Fibroblast of mammary gland (primary cell): ENCODE measurements around the gene RHOF.

Experiments
- DNase-seq: peaks from one replicate; pipeline ENCODE4 v3.0.0-alpha.2; 2010; ENCODE audit warnings: low read depth
- H3K4me3 ChIP-seq: 2 replicates; pipeline ENCODE4 v1.5.1; 2011; ENCODE audit warnings: low read depth, mild to moderate bottlenecking, low read length, moderate library complexity; ENCODE audit not compliant: control insufficient read depth
- TF ChIP-seq, protein P1 (sequence below): conservative IDR thresholded peaks from 2 replicates; pipeline ENCODE4 v1.5.1; 2011; ENCODE audit warnings: low read depth, low read length, inconsistent platforms; ENCODE audit not compliant: control insufficient read depth, insufficient read depth

Gene RHOF

DNA sequence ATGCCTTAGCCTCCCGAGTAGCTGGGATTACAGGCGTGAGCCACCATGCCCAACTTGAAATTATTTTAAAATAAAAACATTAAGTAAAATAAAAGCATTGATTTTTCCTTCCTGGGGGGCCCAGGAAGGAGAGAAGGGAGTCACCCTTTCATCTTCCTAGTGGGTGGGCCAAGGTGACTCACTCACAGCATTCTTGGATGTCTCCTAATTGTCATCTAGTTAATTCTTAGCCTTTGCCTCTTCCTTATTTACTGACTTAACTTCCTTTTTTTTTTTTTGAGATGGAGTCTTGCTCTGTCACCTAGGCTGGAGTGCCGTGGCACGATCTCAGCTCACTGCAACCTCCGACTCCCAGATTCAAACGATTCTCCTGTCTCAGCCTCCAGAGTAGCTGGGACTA lies 51.7 kb downstream of the RHOF start:
- no peak overlapping the region for H3K4me3 ChIP-seq
- DNase-seq: no peak
- TF ChIP-seq, protein P1, sequence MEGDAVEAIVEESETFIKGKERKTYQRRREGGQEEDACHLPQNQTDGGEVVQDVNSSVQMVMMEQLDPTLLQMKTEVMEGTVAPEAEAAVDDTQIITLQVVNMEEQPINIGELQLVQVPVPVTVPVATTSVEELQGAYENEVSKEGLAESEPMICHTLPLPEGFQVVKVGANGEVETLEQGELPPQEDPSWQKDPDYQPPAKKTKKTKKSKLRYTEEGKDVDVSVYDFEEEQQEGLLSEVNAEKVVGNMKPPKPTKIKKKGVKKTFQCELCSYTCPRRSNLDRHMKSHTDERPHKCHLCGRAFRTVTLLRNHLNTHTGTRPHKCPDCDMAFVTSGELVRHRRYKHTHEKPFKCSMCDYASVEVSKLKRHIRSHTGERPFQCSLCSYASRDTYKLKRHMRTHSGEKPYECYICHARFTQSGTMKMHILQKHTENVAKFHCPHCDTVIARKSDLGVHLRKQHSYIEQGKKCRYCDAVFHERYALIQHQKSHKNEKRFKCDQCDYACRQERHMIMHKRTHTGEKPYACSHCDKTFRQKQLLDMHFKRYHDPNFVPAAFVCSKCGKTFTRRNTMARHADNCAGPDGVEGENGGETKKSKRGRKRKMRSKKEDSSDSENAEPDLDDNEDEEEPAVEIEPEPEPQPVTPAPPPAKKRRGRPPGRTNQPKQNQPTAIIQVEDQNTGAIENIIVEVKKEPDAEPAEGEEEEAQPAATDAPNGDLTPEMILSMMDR: no peak

DNA sequence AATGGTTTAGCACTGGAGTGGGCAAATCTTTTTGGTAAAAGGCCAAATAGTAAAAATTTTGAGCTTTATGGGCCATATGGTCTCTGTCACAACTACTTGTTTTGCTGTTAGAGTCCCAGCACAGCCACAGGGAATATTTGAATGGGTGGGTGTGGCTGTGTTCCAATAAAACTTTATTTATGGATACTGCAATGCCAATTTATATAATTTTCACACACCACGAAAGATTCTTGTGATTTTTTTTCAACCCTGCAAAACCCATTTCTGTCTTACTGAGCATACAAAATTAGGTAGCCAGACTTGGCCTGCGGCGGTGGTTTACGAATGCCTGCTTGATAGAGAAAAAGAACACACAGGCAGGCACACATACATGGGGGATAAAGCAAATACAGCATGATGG lies 52.6 kb downstream of the RHOF start:
- TF ChIP-seq, protein P1: no peak
- H3K4me3 ChIP-seq: no peak overlapping the region
- no peak for DNase-seq

DNA sequence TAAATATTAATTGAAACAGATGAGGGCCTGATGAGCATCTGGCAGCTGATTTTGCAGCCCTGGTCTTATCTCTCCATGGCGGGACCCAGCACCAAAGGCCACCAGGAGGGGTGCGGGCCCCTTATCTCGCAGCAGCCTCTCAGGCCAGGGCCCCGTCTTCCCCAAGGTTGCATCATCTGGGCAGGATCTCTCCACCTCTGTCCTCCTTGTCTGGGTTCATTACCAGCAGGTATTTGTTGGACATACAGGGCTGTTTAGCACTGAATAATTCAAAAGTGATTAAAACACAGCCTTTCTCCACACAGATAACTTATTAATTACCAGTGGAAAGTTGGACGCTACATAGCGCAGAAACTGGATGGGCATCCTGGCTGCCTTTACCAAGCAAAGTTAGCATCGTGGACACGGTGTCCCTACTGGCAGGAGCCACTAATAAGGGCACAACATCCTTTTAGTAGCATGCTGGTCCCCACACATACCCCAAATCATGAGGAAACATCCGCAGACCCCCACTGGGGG lies 55.1 kb downstream of the RHOF start:
- TF ChIP-seq, protein P1: no peak
- H3K4me3 ChIP-seq: no peak overlapping the region
- DNase-seq: no peak

DNA sequence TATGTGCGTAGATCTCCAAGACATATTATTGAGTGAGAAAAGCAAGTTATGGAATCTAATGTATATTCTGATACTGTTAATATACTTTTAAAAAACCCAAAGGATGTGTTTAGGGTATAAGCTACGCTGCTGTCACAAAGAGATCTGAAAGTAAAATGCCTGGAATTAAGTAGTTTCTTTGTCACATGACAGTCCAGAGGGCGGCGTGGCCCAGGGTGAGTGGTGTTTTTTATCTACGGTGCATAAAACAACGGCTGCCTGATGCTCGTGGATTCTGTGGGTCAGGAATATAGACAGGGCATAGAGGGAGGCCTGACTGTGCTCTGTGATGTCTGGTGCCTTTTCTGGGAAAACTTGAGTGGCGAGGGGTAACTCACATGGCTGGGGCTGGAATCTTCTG lies 59.6 kb downstream of the RHOF start:
- TF ChIP-seq, protein P1: no peak
- H3K4me3 ChIP-seq: no peak overlapping the region
- no peak for DNase-seq

DNA sequence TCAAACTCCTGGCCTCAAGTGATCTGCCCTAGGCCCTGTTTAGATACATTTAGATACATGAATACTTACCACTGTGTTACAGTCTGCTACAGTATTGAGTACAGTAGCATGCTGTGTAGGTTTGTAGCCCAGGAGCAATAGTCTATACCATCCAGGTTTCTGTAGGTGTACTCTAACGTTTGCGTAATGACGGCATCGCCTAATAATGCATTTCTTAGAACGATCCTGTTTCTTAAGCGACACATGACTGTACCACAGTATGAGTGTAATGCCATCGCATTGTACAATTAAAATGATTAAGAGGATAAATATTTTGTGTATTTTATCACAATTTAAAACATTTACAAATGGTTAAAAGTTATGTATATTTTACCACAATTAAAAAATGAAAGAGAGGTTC lies 62.0 kb downstream of the RHOF start:
- DNase-seq: no peak
- TF ChIP-seq, protein P1: no peak
- no peak overlapping the region for H3K4me3 ChIP-seq

DNA sequence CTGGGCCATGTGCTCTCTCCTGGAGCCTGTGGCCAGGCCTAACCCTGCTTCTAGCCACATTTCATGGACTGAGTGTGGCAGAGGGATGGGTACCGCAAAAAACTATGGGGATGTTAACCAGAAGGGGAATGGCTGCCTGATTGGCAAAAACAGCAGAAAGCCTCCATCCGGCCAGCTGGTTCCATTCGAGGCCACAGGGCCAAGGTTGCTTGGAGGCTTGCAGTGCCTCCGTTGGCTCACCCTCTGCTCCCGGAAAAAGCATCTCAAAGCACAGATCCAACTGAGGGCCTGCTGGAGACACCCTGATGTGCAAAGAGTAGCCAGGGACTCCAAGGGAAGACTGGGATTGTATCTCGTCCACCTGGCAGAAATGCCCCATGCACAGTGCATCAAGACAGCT lies 64.5 kb downstream of the RHOF start:
- no peak for DNase-seq
- H3K4me3 ChIP-seq: no peak overlapping the region
- TF ChIP-seq, protein P1: no peak
